ENCODE data around the gene PCSK9. TPM values are rescaled to one million over a fixed set of nuclear protein-coding genes. Genes with fewer than 3 reads are reported as not detected.

Gene PCSK9
- under 0.01 TPM in 1 of 2 replicates, not detected in the other for total RNA-seq

DNA sequence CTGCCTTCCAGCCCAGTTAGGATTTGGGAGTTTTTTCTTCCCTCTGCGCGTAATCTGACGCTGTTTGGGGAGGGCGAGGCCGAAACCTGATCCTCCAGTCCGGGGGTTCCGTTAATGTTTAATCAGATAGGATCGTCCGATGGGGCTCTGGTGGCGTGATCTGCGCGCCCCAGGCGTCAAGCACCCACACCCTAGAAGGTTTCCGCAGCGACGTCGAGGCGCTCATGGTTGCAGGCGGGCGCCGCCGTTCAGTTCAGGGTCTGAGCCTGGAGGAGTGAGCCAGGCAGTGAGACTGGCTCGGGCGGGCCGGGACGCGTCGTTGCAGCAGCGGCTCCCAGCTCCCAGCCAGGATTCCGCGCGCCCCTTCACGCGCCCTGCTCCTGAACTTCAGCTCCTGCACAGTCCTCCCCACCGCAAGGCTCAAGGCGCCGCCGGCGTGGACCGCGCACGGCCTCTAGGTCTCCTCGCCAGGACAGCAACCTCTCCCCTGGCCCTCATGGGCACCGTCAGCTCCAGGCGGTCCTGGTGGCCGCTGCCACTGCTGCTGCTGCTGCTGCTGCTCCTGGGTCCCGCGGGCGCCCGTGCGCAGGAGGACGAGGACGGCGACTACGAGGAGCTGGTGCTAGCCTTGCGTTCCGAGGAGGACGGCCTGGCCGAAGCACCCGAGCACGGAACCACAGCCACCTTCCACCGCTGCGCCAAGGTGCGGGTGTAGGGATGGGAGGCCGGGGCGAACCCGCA, at the start of gene PCSK9:
PCSK9 (plus strand) TSS at position 207 of the 741 bp plus-strand sequence; CDS start at position 497, 290 bp downstream.
- peak; percentile 8 to 18 for DNase-seq (ENCODE audit: low read depth in 2 of 2)

DNA sequence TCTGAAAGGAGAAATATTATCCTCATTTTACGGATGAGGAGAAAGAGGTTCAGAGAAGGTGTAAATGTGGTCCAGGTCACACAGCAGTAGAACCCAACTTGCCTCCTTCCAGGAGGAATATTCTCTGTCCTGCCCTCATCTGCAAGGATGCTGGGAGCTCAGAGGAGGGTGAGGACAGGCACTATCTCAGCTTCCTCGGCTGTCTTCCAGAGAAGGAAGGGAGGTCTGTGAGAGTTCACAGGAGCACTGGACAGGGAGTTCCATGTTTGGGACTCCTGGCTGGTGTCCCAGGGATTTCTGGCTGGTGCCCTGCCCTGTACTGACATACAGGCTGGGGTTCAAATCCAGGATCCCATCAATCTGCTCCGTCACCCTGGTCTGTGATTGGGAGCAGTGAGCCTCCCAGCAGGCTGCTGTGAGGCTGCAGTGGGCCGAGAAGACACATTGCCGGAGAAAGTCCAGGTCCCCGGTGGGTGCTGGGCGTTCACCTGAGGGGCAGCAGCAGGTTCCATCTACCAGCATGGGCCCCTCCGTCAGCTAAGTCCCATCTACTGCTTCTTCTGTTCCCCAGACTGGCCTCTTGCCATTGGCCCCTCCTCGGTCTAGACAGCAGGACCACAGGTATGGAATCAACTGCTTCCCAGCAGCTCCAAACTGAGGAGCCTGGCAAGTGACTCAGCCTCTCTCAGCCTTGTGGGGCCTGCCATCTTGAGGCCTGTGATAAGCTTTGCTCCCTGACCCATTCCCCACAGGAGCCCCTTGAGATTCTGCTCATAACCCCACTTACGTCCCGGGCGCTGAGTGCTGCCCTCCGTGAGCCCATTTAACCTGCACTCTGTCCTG, 49.2 kb upstream of the PCSK9 start:
- no peak for DNase-seq (ENCODE audit: low read depth in 2 of 2)

DNA sequence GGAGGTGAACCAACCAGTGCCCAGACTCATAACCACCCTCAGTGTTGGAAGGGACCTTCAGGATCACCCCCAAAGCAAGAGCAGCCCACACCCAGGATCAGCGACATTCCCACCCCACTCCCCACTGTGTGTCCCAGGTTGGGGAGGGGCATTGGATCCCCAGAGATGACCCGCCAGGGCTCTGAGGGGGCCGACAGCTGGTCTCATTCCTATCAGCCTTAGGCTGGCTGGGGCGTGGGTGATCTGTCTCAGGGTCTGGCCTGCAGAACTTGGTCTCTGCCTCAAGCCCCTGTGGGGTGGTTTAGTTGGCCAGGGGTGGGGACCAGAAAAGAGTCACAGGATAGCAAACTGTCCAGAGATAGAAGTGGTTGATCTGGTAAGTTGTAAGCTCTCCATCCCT, 48.4 kb upstream of the PCSK9 start:
- DNase-seq (ENCODE audit: low read depth in 2 of 2), result no peak

DNA sequence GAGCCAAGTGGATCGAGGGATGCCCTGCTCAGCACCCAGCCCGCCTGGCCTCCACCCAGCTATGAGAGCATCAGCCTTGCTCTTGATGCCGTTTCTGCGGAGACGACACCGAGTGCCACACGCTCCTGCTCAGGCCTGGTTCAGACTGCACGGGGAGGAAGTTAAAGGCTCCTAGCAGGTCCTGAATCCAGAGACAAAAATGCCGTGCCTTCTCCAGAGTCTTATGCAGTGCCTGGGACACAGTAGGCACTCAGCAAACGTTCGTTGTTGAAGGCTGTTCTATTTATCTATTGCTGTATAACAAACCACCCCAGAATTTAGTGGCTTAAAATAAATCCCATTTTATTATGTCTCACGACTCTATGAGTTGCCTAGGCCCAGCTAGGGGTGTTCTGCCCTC, 47.4 kb upstream of the PCSK9 start:
- DNase-seq (ENCODE audit: low read depth in 2 of 2), result no peak

DNA sequence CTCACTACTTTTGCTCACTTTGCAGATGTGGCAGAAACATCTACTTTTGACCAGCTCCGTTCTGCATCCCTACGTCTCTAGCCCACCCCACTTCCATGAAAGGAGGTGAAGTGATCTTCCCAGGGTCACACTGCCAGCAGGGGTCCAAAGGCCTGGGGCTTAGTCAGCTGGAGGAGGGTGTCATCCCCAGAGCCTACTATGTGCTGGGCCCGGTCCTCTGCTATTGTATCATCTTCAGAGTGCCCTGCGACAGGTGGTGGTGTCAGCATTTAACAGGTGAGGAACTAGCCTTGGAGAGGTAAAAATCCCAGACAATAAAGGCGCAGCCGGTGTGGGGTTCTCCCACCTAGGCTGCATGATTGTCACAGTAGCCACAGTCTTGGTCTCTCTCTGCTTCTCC, 46.2 kb upstream of the PCSK9 start:
- DNase-seq (ENCODE audit: low read depth in 2 of 2), result no peak

DNA sequence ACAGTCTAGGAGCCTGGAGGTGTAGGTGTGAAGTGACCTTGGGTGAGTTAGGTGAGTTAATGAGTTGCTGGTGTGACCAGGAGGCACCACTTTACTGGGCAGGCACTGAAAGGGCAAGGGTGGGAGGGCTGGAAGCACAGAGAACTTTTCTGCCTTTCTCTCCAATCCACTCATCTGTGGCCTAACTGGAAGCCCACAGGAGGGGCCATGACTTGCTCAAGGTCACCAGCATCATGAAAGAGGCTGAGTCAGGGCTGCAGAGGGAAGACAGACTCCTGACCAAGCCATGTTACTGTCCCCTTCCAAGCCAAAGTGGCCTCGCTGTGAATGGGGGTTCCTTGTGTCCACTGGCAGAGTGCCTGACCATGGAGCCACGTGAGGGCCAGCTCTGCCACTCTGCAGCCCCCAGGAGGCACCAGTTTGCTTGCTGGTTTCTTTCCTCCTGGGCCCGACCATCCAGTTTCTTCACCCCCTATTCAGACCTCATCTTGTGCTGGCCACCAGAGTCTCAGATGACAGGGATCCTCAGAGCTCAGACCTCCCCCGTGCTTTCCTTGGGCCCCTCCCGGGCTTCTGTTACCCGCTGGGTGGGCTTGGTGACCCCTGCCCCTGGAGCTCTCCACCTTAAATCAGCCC, 44.9 kb upstream of the PCSK9 start:
- DNase-seq (ENCODE audit: low read depth in 2 of 2), result no peak

DNA sequence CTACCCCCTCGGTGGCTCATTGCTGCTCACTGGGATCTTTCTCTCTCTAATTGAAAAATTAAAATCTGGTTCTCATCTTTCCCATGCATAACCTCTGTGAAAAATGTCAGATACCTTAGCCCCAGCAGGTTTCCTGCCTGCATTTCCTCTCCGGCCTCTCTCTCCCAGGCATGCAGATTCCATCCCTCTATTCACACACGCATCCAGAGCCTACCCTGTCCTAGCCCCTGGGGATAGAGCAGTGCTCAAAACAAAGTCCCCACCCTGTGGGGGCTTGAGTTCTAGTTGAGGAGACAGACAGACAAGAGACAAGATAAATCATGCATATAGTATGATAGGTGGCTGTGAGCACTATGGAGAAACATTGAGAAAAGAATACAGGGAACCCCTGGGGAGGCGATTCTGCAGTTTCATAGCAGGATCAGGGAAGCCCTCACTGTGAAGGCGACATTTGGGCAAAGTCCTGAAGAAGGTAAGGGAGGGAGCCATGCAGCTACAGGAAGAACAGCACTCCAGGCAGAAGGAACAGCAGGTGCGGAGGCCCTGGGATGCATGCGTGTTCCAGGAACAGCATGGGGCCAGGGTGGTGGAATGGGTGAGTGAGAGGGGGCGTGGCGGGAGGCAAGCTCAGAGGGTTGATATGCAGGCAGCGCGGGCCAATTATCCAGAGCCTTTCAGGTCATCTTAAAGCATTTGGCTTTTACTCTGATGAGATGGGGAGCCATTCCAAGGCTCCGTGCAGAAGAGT, 44.2 kb upstream of the PCSK9 start:
- peak in 1 of 2 donors; percentile 33 for DNase-seq (ENCODE audit: low read depth in 2 of 2)

DNA sequence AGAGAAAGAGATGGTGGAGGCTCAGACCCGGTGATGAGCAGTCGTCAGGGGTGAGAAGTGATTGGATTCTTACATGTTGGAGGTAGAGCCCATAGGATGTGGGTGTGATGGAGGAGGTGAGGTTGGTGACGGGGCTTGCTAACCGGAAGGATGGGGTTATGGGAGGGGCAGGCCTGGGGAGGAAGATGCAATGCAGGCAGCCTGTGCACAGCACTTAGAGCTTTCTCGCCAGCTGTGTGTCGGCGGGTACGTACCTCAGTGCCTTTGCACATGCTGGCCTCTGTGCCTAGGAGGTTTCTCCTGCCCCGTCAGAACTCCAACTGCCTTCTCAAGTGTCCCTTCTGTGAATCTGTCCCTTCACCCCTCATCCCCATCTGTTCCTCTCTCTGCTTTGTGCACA, 43.5 kb upstream of the PCSK9 start:
- no peak for DNase-seq (ENCODE audit: low read depth in 2 of 2)

DNA sequence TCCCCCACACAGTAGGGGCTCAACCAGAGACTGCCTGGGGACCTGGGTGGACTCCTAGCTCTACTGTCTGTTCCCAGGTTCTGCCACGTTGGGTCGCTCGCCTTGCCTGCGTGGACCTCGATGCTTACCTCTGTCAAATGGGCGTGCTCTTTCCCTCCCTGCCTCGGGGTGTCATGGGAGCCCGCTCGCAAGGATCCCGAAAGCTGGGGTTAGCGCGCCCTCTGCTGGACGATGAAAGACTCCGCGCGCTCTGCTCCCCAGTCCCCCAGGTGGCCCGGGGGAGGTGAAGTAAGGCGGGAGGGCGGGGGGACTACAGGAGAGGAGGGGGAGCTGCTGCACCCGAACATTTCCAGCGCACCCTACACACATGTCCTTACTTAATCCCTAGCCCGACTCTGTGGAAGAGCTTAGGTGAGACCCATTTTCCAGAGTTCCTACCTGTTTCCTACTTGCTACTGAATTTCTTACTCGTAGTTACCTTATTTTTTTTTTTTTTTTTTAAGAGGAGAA, 42.9 kb upstream of the PCSK9 start:
- peak; percentile 64 to 80 for DNase-seq (ENCODE audit: low read depth in 2 of 2)

DNA sequence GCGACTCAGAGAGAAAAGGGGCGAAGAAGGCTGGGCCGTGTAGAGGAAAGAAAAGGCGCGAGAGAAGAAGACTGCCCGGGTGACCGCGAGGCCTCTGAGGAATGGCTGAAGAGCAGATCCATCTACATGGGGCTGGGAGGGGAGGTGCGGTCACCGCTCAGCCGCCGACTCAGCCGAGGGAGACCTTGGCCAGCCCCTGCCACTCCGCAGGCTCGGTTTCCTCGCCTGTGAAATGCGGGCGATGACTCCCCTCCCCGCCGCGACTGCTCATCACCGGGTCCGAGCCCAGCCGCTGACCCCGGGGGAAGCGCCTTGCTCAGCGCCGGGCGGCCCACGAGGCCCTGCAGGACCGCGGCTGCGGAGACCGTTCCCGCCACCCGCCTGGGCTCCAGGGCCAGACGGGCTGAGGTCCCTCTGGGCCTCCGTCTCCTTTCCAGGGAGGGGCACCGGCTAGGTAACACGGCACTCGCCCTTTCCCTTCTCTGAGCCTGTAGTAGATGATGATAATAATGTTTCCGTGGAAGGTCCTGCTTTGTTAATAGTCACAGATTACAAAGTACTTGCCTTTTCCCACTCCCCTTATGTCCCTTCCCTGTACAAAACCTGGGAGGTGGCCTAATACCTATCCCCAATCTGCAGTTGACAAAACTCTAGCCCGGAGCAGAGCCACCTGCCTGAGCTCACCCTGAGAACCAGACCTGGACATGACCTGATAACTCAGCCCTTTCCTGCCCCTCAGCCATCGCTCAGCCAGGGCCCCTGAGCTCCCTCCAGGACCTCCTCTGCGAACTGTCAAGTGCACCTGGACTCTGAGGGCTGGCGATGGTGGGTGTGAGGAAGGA, 42.3 kb upstream of the PCSK9 start:
- no peak for DNase-seq (ENCODE audit: low read depth in 2 of 2)

DNA sequence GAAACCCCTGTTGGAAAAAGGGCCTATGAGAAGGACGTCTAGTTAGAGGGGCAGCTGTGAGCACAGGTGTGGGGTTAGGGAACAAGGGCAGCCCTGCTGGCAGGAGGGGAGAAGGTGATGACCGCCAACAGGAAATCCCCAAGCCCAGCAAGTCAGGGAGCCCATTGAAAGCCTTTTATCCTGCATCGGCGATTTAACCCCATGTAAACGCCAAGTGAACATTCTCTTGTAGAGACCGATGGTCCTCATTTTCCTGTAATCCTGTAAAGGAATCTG, 41.7 kb upstream of the PCSK9 start:
- no peak for DNase-seq (ENCODE audit: low read depth in 2 of 2)

DNA sequence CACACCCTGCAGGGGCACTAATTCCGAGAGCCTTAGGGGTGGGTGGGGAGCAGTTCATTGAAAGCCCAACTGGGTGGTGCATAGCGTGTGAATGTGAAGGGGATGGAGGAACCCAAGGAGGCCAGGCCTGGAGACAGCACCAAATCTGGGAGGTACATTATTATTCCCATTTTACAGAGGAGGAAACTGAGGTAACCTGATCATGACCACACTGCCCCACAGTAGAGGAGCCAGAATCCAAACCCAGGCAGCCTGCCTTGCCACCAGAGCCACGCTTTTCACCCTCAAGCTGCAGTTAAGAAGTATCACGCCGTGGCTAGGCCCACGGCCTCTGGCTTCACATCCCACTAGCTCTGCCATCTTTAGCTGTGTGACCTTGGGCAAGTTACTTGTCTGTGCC, 41.2 kb upstream of the PCSK9 start:
- no peak for DNase-seq (ENCODE audit: low read depth in 2 of 2)

DNA sequence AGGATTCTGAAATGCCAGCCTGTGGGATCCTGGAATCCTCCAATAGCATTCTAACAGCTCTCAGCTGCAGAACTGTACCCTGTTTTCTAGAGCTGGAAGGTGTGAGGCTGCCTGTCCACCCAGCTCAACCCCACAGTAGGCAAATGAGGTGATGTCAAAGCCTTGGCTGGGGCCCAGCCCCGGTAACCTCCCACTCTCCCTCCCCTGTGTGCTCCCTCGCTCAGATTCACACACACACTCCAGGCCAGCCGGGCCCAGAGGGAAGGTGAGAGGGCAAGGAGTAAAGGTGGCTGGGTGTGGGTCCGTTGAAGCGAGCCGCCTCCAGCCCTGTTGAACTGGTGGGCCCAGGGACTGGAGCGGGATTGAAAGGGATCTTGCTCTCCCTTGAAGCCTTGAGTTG, 40.7 kb upstream of the PCSK9 start, which contains the start of gene BSND:
BSND (plus strand) TSS at position 257 of the 400 bp plus-strand sequence. CDS start 254 bp downstream, outside the sequence.
- no peak for DNase-seq (ENCODE audit: low read depth in 2 of 2)

DNA sequence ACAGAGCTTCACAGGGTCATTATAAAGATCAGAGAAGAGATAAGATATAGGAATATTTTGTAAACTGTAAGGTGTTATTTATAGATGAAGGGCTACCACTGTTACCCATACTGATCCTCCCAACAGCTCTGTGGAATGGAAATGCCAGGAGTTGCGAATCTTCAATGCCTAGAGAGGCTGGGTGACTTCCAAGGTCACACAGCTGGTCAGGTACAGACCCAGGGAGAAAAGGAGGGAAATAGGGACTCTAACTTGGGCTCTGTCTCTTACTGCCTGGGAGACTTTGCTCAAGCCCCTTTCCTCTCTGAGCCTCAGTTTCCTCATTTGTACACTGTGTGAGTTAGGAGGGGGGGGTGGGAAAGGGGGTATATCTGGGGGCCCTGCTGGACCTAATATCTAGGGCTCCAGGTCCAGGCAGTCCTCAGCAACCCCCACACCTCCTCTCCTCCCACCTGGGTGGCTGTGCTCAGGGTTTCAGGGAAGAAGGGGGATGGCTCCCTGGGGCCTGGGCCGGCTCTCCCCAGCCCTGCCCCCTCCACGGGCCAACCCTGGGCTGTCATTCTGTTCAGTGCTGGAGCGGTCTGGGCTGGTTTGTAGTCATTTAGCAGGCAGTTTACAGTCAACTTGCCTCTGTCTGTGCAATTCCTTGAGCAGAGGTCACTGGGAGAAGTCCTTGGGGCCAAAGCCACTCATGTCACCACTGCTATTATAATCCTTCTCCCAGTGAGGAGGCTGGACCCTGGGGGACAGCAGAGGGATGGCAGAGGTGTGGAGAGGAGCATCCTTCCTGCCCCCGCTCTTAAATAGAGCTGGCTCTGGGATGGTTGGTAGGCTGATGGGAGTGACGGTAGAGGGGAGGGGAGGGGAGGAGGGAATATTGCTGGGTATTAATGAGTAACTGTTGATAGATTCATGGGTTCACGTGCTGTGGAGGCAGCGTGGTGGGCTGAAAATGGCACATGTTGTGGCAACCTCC, 39.0 kb upstream of the PCSK9 start:
- DNase-seq (ENCODE audit: low read depth in 2 of 2), result no peak

DNA sequence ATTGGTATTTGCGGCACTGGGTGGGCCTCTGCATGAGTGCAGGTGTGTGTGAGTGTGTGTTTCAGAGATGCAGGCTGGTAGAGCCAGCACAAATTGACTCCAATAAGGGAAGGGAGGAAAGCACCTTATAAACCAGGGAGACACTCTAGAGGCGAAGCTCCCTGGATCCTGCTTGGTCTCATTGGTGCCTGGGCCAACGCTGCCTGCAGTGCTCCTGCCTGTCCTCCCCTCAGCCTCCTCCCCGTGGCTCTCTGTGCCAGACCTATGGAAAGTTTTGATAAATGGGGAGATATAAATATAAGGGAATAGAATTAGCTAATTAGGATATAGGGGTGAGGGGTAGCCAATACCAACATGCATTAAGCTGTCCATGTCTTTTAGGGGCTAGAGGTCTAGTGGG, 38.0 kb upstream of the PCSK9 start:
- DNase-seq (ENCODE audit: low read depth in 2 of 2), result no peak

DNA sequence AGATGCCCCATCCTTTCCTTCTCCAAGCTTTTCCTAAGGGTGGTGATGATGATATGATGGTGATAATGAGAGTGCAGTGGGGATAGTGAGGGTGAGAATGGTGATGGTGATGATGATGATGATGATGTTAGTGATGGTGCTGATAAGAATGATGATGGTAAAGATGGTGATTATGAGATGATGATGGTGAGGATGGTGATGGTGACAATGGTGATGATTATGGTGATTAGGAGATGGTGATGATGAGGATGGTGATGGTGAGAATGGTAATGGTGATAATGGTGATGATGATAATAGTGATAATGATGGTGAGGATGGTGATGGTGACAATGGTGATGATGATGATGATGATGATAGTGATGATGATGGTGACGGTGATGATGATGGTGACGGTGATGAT, 36.7 kb upstream of the PCSK9 start:
- DNase-seq (ENCODE audit: low read depth in 2 of 2), result no peak

DNA sequence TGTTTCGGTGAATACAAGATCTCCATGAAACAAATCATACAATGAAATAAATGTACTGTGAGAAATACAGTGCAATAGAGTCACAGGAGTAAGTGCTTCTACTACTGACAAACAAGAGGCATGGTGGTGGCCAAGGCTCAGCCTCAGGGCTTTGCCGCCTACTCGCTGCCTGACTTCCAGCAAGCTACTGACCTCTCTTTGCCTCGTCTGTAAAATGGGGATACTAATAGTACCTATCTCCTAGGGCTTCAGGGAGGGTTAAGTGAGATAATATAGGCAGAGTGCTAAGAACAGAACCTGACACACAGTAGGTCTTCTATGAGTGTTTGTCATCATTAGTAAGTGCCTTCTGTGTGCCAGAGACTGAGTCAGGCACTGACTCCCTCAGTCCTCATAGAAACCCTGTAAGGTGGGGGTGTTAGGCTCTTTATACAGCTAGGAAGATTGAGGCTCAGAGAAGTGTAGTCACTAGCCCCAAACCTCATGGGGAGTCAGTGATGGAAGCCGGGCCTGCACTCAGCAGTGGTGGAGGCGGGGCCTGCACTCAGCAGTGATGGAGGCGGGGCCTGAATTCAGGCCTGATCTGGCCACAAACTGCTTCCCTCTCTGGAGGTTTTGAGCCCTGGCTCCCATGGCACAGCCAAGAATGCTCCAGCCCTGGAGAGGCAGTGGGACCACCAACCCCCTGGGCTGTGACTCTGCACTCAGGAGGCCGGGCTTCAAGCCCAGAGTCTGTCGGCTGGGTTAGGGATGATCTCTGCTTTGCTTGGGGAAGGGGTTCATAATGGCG, 33.8 kb upstream of the PCSK9 start:
- no peak for DNase-seq (ENCODE audit: low read depth in 2 of 2)

DNA sequence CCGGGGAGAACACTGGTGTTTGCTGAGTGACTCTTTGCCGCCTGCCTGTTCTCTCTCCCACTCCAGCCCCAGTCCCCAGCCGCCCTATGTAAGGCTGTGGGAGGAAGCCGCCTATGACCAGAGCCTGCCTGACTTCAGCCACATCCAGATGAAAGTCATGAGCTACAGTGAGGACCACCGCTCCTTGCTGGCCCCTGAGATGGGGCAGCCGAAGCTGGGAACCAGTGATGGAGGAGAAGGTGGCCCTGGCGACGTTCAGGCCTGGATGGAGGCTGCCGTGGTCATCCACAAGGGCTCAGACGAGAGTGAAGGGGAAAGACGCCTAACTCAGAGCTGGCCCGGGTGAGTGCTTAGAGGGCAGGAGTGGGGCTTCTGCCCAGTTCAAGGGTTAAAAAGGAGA, 32.4 kb upstream of the PCSK9 start:
- no peak for DNase-seq (ENCODE audit: low read depth in 2 of 2)

DNA sequence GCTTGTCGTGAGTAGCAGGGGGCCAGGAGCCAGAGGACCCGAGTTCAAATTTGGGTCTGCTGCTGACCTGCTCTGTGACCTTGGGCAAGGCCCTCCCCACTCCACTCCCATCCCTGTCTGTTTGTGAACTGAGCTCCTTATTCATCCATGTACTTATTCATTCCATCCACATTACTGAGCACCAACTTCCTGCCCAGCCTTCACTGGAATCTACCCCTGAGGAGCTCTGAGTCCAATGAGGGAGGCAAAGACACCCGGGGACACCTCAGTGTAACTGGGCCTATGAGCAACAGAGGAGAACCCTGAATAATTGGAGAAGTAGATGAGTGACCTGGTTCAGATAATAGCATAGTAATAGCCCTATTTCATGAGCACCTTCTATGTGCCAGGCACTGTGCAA, 31.7 kb upstream of the PCSK9 start:
- DNase-seq (ENCODE audit: low read depth in 2 of 2), result peak in 1 of 2 donors; percentile 18
